GM18951 (cell line): ENCODE data around the gene ARID3B.

Source experiments
- POLR2A ChIP-seq: IDR thresholded peaks from 4 replicates; pipeline ENCODE4 v1.6.1; 2011; ENCODE audit warnings: mild to moderate bottlenecking; ENCODE audit not compliant: insufficient read length, insufficient read depth; ENCODE audit errors: extremely low read depth
- in situ Hi-C: fragments of 300-500 bp; cut with MboI; formaldehyde crosslinking; loops from one replicate; pipeline ENCODE4 v1.12.0; 2022; ENCODE audit warnings: low sequenced_read_pairs, mixed read lengths, inconsistent platforms; ENCODE audit not compliant: unreplicated experiment

The ARID3B gene

DNA sequence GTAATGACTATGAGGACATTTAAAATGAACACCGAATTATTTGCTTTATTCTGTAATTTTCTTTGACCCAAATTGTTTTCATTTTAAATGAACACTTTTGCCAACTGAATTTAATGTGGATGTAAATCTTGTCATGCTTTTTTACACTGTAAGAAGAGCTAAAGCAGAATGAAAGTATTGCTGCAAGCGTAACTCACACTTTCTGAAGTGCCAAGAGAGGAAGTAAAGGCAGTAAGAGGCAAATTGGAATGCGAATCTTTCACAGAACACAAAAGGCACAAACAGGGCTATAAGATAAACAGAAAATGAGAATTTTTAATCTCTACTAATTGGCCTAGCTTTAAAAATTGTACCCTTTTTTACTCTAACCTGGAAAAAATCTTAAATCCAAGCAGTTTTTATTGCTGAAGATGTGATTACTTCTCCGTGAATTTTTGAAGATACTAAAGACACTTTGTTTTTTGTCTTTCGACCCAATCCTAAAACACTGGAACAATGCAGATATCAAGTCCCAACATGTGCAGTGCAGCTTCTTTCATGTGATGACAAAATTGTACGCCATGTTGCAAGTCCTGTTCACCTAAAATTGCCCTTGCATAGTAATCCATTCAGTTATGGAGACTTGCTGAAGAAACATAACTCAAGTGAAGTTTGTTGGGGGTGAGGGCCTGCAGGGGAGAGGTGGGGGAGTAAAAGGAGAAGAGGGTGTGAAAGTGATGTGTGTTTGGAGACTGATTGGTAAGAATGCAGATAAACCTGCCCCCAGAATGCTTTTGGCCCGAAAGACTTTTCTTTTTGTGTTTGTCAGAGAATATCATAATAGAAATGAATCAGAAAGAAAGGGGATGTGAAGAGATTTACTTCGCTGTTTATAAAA lies 1.4 kb downstream of the ARID3B start:
- in situ Hi-C loops: loop anchor here (5.0 kb wide), 1 partner anchor 35 kb away; no protein-coding TSS in a partner anchor
- TF ChIP-seq POLR2A: no peak

DNA sequence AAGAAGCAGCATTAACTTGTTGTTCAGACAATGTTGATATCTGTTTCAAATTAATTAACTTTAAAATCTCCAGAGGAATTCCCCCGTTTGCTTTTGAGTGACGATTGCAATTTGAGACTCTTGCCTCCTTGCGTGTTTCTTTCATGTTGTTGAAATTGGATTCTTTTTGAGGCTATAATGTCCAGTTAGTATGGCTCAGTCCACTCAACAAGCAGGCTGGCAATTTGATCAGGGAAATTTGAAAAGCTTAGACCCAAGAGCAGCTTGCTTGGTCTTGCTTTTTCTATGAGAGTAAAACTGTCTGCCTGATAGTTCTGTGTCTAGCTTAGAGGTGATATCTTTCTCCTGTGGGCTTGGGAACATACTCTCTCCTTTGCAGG lies 2.0 kb downstream of the ARID3B start:
- in situ Hi-C loops: loop anchor here (5.0 kb wide), 1 partner anchor 36 kb away; no protein-coding TSS in a partner anchor
- no peak for TF ChIP-seq POLR2A

GRCh38 chr15:74543583-74543982 lies 2.6 kb downstream of the ARID3B start:
- in situ Hi-C loops: loop anchor here (5.0 kb wide), 1 partner anchor 36 kb away; no protein-coding TSS in a partner anchor
- TF ChIP-seq POLR2A: no peak

GRCh38 chr15:74545086-74545485 lies 4.1 kb downstream of the ARID3B start:
- no peak for TF ChIP-seq POLR2A
- in situ Hi-C loops: no loop called here

- in situ Hi-C loops: no loop called here
- peak; percentile 39 for TF ChIP-seq POLR2A
These were observed 5.0 kb downstream of the ARID3B start for GRCh38 chr15:74545776-74546656.

DNA sequence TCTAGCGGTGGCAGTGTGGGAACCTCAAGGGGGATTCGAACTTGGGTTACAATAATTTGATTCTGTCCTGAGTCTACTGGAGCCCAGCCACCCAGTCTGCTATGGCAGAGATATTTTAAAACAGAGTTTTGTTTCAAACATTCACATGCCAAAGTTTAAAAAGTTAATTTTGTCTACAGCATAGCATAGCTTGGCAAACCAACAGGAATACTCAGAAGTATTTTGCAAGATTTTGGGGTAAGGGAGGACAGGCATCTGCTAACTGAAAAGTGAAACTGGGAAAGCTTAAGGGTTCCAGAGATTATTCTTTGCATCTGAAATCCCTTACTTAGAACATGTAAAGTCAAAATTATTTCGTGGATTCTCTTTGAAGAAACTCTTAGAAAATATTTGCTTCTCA lies 6.6 kb downstream of the ARID3B start:
- TF ChIP-seq POLR2A: no peak
- in situ Hi-C loops: no loop called here

GRCh38 chr15:74548241-74548640 lies 7.2 kb downstream of the ARID3B start:
- in situ Hi-C loops: no loop called here
- no peak for TF ChIP-seq POLR2A

DNA sequence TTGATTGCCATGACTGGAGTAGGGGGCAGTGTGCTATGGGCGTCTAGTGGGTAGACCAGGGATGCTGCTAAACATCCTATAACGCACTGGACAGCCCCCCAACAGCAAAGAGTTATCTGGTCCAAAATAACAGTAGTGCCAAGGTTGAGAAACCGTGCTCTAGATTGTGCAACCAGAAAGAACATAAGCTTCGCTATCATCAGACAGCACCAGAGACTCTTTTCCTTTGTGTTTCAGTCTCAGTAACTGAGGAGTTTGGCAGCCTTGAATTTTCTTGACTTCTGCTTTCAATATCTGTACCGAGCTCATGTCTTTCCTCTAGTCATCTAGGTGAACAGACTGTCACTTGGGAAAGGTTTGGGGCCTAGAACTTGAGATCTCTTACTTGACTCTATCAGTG lies 8.8 kb downstream of the ARID3B start:
- in situ Hi-C loops: no loop called here
- TF ChIP-seq POLR2A: no peak

DNA sequence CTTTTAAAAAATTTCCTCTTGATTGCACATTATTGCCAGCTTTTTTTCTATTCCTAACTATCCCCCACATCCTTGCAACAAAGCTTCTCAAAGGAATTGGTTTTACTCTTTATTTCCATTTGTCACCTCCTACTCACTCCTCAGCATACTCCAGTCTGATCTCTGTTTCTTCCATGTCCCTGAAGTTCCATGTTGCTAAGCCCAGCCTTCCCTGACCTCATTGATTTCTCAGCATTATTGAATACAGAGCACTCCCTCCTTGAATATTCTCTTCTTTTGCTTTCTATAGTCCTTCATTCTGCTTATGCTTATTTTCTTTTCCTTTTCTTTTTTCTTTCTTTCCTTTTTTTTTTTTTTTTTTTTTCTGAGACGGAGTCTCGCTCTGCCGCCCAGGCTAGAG lies 10.7 kb downstream of the ARID3B start:
- no peak for TF ChIP-seq POLR2A
- in situ Hi-C loops: no loop called here

DNA sequence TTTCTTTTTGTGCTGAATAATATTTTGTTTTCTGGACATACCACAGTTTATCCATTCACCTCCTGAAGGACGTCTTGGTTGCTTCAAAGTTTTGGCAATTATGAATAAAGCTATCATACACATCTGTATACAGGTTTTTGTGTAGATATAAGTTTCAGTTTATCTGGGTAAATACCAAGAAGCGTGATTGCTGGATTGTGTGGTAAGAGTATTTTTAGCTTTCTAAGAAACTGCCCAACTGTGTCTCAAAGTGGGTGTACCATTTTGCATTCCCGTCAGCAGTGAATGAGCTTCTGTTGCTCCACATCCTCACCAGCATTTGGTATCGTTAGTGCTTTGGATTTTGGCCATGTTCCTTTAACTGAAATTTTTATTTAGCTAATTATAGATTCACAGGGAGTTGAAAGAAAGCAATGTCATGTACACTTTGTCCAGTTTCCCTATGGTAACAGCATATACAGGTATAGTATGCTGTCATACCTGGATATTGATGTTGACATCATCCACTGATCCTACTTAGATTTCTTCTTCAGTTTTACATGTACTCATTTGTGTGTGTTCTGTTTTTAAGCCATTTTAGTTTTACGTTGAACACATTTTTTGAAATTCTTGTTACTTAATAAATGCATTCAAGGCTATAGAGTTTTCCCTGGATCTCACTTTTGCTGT lies 11.9 kb downstream of the ARID3B start:
- in situ Hi-C loops: no loop called here
- no peak for TF ChIP-seq POLR2A

DNA sequence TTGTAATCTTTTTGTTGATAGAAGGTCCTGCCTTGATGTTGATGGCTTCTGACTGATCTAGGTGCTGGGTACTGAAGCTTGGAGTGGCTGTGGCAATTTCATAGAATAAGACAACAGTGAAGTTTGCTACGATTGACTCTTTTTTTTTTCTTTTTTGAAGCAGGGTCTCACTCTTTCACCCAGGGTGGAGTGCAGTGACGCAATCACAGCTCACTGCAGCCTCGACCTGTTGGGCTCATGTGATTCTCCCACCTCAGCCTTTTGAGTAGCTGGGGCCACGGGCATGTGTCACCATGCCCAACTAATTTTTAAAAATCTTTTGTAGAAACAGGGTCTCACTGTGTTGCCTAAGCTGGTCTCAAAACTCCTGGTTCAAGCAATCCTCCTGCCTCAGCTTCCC lies 14.2 kb downstream of the ARID3B start:
- TF ChIP-seq POLR2A: no peak
- in situ Hi-C loops: no loop called here

GRCh38 chr15:74558706-74559105 lies 17.7 kb downstream of the ARID3B start:
- no peak for TF ChIP-seq POLR2A
- in situ Hi-C loops: no loop called here

- TF ChIP-seq POLR2A: no peak
- in situ Hi-C loops: no loop called here
These were observed 22.4 kb downstream of the ARID3B start for GRCh38 chr15:74563442-74563841.
